CD1c-positive myeloid dendritic cell (primary cell): ENCODE results near the gene KIAA1217.

Experiments
- DNase-seq: peaks from one replicate; pipeline ENCODE4 v3.0.0-alpha.2; 2016; ENCODE audit errors: extremely low spot score

KIAA1217 gene

DNA sequence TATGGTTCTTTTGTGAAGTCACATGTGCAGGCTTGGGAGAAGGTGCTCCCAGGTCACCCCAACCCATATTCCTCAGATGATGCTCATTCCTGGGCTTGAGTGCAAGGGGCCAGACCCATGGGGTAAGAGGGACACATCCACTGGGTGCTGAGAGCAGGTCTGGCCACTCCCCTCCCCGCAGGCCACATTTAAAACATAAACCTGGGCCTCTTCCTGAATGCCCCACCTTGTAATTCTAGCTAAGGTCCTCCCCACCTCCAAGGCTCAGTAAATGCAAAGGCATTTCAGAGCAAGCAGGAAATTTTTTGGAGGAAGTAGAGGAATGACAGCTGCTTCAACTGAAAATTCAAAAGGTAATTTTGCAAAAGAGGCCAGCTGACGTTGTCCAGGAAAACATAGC, 342.2 kb downstream of the KIAA1217 start:
- DNase-seq, result no peak

DNA sequence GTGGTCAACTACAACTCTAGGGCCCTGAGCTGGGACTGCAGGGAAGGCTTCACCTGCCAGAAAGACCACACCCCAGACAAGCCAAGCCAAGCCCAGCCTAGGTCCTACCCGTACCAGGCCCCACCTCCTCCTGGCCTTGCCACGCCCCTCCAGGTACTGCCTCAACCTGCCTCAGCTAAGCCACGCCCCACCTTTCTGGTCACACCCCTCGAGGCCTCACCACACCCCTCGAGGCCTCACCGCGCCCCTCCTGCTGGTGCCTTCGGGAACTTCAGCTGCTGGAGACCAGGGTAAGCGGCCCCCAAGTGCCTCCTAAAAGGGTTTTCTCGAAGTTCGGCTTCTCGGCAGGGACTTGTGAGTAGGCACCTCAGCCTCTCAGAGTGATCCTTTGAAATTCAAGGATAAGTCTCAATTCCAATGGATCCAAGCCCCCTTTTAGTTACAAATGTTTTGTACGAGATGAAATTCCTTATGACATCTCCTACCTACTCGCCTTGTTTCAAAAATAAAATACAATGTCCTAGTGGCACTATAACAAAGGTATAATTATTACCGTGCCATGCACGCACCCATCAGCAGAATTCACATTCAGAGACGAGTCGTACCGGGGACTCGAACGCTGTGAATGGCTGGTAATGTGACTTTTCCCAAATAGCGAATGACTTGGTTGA, 343.5 kb downstream of the KIAA1217 start:
- DNase-seq, result no peak

DNA sequence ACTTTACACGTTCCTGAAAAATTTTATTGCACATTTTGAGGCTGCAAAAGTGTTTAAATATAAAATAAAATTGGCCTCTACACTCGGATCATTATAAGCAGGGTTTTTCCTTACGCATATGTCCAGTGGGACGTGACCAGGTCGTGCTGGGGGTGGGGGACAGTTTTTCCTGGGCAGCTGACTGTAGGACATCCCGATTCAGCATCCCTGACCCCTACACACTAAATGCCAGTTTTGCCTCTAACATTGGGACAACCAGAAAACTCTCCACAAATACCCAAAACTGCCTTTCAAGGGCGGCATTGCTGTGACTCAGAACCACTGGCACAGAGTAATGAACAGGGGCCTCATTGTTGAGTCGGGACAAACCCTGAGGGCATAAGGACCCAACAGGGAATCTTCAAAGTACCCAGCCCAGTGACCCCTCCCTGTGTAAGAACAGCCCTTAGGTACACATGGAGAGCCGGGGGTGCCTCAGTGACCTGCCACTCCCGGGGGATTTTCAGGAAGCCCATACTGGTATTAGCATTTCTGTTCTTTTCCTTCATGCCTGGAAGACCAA, 344.2 kb downstream of the KIAA1217 start:
- DNase-seq, result no peak

GRCh38 chr10:24554036-24554435, 345.1 kb downstream of the KIAA1217 start:
- DNase-seq, result no peak

- DNase-seq, result no peak
Observed at GRCh38 chr10:24556126-24556749, 347.3 kb downstream of the KIAA1217 start.

DNA sequence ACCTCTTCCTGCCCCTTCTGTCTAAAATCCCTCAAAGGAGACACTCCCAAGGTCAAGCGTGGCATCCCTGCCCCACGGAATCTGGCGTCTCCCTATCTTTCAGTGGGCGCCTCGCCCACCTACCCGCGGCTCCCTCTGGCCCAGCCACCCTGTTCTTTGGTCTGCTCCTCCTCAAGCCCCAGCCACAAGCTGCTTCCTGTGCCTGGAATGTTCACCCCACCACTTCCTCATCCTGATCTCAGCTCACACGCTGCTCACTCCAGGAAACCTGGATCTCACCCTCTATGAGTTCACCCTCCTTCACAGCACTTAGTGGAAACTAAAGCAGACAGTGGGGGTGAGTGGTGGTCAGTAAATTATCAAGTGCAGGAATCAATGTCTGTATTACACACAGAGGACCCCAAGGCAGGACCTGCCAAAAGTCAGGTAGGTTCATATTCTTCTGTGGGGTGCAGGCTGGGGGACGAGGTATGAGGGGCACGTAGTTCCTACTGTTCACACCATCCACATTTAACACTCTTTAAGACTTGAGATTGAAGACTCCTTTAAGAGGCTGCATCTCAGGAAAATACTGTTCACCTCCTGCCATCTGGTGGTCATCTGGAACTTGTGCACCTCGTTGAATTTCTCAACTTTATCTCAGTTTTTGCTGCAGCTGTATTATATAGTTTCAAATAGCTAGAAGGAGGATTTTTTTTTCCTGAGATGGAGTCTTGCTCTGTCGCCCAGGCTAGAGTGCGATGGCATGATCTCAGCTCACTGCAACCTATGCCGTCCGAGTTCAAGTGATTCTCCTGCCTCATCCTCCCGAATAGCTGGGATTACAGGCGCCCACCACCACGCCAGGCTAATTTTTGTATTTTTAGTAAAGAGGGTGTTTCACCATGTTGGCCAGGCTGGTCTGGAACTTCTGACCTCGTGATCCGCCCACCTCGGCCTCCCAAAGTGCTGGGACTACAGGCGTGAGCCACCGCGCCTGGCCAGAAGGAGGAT, 348.1 kb downstream of the KIAA1217 start:
- peak; percentile 17 for DNase-seq

DNA sequence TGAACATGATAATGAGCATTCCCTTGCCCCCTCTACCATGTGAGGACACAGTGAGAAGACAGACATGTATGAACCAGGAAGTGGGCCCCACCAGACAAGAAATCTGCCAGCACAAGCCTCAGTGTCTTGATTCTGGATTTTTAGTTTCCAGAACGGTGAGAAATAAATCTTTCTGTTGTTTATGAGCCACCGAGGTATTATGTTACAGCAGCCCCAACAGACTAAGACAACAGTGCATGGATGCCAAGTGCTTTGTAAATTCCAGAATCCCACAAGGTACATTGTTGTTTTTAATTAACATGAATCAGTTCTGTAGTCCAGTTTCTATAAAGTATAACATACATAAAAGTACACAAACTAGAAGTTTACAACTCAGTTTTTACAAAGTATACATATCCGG, 352.5 kb downstream of the KIAA1217 start:
- DNase-seq, result no peak

- no peak for DNase-seq
Observed at GRCh38 chr10:24568042-24568441, 359.1 kb downstream of the KIAA1217 start.

GRCh38 chr10:24569330-24569796, 360.4 kb downstream of the KIAA1217 start:
- no peak for DNase-seq

GRCh38 chr10:24569828-24570657, 361.1 kb downstream of the KIAA1217 start:
- DNase-seq, result no peak

DNA sequence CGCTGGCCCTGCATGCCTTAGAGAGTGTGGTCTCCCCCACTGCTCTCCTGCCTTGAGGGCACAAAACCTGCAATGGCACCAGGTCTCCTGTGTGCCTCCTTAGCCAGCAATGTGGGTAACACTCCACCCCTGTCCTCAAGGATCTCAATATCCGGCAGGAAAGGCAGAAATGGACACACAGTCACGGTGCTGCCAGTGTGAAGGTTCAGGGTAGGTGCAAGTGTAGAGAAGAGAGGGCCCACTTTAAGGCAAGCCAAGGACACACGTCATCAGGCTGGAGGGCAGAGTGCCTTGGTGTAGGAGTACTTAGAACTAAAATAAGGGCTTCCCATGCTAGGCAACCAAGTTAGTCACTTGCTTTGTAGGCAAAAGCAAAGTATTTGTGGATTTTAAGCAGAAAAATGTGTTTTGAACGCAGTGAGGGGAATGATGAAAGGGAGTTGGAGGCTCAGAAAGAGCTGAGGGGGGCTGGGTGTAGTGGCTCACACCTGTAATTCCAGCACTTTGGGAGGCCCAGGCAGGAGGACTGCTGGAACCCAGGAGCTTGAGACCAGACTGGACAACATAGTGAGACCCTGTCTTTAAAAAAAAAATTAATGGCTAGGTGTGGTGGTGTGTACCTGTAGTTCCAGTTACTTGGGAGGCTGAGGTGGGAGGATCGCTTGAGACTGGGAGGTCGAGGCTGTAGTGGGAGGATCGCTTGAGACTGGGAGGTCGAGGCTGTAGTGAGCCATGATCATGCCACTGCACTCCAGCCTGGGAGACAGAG, 361.9 kb downstream of the KIAA1217 start:
- DNase-seq, result no peak

GRCh38 chr10:24571870-24572450, 363.0 kb downstream of the KIAA1217 start:
- no peak for DNase-seq

DNA sequence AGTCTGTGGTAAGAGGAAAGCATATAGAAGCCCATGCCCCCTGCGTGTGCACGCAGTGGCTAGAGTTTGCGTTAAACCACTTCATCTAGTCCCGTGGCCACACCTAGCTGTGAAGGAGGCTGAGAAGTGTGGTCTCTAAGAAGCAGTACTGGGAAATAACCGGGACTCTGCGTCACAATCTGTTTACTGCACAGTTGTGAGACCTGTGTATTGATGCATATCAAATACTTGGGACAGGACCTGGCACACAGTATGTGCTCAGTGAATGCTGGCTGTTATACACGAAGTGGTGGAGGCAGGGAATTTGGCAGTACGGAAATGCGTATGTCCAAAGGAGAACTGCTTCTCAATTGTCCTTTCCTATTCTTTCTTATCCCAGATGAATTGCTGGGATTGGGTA, 365.2 kb downstream of the KIAA1217 start:
- DNase-seq, result no peak

- DNase-seq, result no peak
Observed at GRCh38 chr10:24574578-24575155, 365.7 kb downstream of the KIAA1217 start.

DNA sequence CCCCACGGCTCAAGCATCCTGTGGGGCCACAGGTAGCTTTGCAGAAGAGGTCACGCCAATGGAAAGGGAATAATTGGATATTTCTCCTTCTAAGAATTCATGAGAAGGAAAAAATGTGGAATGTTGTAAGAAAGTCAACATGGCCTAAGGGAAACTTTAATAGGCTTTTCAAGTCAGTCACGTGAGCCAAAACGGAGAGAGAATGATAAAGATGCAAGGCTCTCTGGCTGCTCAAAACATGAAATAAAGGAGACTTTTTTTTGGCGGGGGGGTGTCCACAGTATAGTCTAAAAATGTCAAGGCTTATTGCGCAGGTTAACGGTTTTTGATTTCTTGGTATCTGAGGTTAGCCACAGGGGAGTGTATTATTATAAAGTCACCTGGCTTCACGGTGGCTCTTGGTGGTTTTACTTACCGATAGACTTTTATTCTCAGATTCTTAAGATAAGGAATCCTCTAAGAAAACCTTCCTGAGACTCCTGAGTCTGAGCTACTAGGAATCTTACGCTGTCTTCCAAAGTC, 366.6 kb downstream of the KIAA1217 start:
- no peak for DNase-seq

DNA sequence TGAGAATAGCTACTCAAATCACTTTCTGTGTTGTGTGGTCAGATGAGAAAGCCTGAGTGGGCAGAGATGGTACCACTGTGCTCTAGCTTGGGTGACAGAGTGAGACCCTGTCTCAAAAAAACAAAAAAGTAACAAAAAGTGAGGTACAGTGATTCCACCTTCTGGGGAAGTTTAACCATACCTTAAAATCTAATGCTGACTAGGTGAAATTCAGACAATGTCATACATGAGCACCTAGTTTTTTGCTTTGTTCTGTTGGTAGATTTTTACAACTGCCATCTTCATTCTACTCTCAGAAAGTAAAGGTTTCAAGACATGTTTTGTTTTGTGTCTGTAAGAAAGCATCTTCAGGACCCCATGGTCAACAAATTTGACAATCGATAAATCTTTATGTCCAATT, 370.5 kb downstream of the KIAA1217 start:
- no peak for DNase-seq

- no peak for DNase-seq
Observed at GRCh38 chr10:24579906-24580305, 371.0 kb downstream of the KIAA1217 start.

- DNase-seq, result no peak
Observed at GRCh38 chr10:24589265-24589664, 380.3 kb downstream of the KIAA1217 start.

DNA sequence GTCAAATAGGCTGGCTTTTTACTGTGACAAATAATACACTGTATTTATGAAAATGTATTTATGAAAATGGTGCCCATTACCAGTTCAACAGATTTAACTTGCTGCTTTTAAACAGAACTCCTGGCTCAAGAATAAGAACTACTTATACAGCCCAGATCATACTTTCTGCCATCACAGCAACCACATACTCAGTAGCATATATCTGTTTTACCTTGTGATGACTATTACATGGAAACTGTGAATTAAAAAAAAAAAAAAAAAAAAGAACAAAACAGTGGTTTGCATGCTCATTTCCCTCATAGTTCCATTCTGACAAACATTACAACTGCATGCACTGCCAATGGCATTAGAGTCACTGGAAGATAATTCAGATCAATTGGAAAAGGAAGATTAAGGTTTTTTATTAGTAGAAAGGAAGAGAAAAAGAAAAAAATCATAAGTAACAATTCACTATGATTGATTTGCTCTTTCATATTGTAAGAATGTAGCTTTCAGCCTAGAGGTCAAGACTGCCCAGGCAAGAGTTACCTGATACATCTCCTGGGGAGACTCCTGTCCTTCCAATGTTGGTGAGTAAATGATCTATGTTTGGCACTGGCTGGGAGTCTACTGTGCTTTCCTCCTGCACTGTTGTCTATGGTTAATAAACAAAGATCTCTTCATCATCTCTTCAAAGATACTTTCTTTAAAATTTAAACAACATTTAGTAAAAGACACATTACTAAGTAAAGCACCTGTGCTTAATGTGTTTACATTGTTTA, 381.9 kb downstream of the KIAA1217 start:
- no peak for DNase-seq
